ENCODE measurements around the gene DNAJC16. TPM values are rescaled to one million over a fixed set of nuclear protein-coding genes. Genes with fewer than 3 reads are reported as not detected.

DNAJC16 gene
- total RNA-seq, 1 experiment from 2014 or later = 20.7 TPM

DNA sequence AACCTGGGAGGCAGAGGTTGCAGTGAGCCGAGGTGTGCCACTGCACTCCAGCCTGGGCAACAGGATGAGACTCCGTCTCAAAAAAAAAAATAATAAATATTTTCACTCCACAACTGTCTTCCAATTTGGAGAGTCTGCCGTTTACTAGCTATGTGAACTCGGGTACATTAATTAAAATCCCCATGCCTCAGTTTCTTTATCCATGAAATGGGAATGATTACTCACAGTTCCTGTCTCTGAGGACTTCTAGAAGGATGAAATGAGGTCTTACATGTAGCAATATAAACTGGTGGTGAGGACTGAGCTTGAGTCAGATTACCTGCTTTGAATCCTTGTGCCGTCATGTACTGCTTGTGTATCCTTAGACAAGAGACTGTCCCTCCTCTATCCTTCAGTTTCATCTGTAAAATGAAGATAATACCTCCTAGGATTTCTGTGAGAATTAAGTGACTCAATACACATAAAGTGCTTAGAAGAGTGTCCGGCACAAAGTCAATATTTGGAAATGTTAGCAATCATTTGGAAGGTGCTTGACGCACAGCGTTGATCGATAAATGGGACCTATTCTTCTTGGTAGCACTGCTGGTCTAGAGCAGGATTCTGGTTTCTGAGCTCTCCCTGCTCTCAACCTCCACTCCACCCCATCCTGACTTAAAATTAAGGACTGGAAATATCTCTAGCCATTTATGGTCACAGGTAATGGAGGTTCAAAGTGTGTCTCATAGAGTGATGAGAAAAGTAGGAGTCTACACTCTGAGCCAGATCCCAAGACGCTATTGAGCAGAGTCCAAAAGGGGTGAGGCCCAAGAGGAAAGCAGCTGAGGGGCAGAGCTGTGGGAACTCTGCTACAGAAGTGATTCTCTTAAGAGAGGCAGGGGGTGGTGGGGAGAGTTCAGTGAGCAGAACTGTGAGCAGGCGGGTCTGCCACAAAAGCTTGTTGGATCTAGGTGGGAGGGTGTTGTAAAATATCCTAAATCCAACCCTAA is 79.0 kb downstream of the DNAJC16 start:
- no peak overlapping the region for H3K23ac ChIP-seq (ENCODE audit: insufficient read length, low read depth, low read length)
- no peak overlapping the region for H3K9ac ChIP-seq (ENCODE audit: extremely low read depth, insufficient read length, low read length)
- no peaks in the 10 kb centered on the region for H3K79me2 ChIP-seq (ENCODE audit: insufficient read depth, low read length)
- no peak overlapping the region for H3K4me3 Mint-ChIP-seq
- H3K79me1 ChIP-seq (ENCODE audit: insufficient read depth, low read depth, low read length, poor library complexity, severe bottlenecking) = no peaks in the 10 kb centered on the region
- TF ChIP-seq, protein P1, sequence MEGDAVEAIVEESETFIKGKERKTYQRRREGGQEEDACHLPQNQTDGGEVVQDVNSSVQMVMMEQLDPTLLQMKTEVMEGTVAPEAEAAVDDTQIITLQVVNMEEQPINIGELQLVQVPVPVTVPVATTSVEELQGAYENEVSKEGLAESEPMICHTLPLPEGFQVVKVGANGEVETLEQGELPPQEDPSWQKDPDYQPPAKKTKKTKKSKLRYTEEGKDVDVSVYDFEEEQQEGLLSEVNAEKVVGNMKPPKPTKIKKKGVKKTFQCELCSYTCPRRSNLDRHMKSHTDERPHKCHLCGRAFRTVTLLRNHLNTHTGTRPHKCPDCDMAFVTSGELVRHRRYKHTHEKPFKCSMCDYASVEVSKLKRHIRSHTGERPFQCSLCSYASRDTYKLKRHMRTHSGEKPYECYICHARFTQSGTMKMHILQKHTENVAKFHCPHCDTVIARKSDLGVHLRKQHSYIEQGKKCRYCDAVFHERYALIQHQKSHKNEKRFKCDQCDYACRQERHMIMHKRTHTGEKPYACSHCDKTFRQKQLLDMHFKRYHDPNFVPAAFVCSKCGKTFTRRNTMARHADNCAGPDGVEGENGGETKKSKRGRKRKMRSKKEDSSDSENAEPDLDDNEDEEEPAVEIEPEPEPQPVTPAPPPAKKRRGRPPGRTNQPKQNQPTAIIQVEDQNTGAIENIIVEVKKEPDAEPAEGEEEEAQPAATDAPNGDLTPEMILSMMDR (conservative IDR thresholded peaks at IDR 0.05) = no peak
- H3K23me2 ChIP-seq (ENCODE audit: insufficient read length, low read depth, low read length, poor library complexity, severe bottlenecking) = peaks cover 5% of the 10 kb centered on the region
- no peak overlapping the region for H3K4ac ChIP-seq (ENCODE audit: low read depth, low read length)
- no peaks in the 10 kb centered on the region for H3K4me1 ChIP-seq (ENCODE audit: insufficient read depth, low read length)
- no peak overlapping the region for H3K27ac Mint-ChIP-seq
- no peak overlapping the region for H3K18ac ChIP-seq (ENCODE audit: insufficient read length, low read depth, low read length)
- H2AFZ ChIP-seq (ENCODE audit: low read length) = no peak overlapping the region
- H3K14ac ChIP-seq (ENCODE audit: insufficient read depth, low read length) = no peak overlapping the region
- no peak overlapping the region for H2BK20ac ChIP-seq (ENCODE audit: low read depth, low read length, poor library complexity, severe bottlenecking)
- no peak overlapping the region for H4K5ac ChIP-seq (ENCODE audit: insufficient read length, low read depth, low read length)
- H2BK15ac ChIP-seq (ENCODE audit: low read depth, low read length) = no peak overlapping the region
- H3T11ph ChIP-seq (ENCODE audit: low read length) = no peak overlapping the region
- H2BK5ac ChIP-seq (ENCODE audit: insufficient read length, low read length) = no peak overlapping the region
- no peaks in the 10 kb centered on the region for H3K9me3 ChIP-seq (ENCODE audit: control insufficient read depth, low read depth, low read length)
- H4K91ac ChIP-seq (ENCODE audit: insufficient read length, low read depth, low read length) = no peak overlapping the region
- H3K36me3 Mint-ChIP-seq (ENCODE audit: insufficient read depth in 1 of 3, low read depth in 3 of 3) = no peaks in the 10 kb centered on the region
- no peak overlapping the region for H2BK12ac ChIP-seq (ENCODE audit: insufficient read length, low read depth, low read length)
- H3K9me3 Mint-ChIP-seq = 0 out of 5 replicates have a peak, but pooled peaks cover 2 to 6% of the 10 kb centered on the region in 2 experiments
- no peak overlapping the region for H2BK120ac ChIP-seq (ENCODE audit: low read depth, low read length, poor library complexity, severe bottlenecking)
- no CpG with 5 or more reads among the region's 11 CpGs for WGBS (ENCODE audit: extremely low coverage, insufficient read length, low lambda C conversion rate)
- no peak overlapping the region for H3K56ac ChIP-seq (ENCODE audit: insufficient read length, low read depth, low read length)
- no peak overlapping the region for H3K27ac ChIP-seq (ENCODE audit: insufficient read length, low read depth, low read length)
- no peaks in the 10 kb centered on the region for H4K20me1 ChIP-seq (ENCODE audit: control insufficient read depth, insufficient read depth, insufficient read length)
- peaks cover 34% of the 10 kb centered on the region for H3K27me3 Mint-ChIP-seq (ENCODE audit: low read depth)
- H4K8ac ChIP-seq (replicated peaks; ENCODE audit: insufficient read length, low read depth, low read length) = no peak overlapping the region
- peaks cover 4 to 9% of the 10 kb centered on the region in 2 experiments for H3K4me1 Mint-ChIP-seq
- H2AK5ac ChIP-seq (ENCODE audit: insufficient read length, low read length) = no peak overlapping the region
- no peak for DNase-seq
- H3K27me3 ChIP-seq (ENCODE audit: insufficient read depth, low read length) = no peaks in the 10 kb centered on the region
- no peak overlapping the region for H3K4me2 ChIP-seq (ENCODE audit: insufficient read depth, insufficient read length, low read length)

Measured in H9 (cell line).